Islet of Langerhans (tissue), 1 donor: ENCODE data around the gene PKNOX1.
"Not testable (repeated sequence)": the region's sequence is repeated elsewhere in the genome, so short reads cannot be mapped to it uniquely, and the experiment has no call there.

ENCODE experiments used
- FAIRE-seq: peaks from one replicate; lab custom pipeline; 2011; peaks lifted over from hg19 to GRCh38; lab: Jason Lieb, UNC

The PKNOX1 gene

DNA sequence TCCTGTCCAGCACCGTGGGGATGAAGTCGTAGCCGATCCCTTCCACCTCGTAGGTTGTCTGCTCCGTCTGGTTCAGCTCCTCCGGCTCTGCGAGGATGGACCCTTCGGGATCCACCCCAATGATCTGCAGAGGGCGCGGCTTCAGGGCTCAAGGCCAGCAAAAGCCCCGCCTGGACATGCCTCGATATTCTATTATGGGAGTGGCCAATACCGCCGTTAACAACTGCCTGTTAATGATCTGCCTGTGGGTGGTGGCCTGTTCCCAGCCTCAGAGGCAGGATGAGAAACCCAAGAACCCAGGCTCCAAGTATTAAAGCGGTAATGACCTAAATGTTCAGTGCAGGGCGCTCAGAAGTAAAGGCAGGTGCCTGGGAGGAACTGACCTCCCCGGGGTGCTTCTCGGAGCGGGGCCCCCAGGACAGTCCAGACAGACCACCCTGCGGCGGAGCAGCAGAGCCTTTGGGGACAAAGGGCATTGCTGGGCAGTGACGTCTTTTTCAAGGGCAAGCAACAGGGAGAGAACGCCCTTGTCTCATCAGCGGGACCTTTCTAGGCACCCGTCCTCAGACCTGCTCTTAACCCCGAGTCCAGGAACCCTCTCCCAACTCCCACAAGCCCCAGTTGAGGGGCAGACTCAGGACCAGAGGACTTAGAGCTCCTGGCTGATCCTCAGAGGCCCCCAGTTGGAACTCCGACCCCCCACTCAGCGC is 88.7 kb downstream of the PKNOX1 start:
- not testable (repeated sequence) for FAIRE-seq

DNA sequence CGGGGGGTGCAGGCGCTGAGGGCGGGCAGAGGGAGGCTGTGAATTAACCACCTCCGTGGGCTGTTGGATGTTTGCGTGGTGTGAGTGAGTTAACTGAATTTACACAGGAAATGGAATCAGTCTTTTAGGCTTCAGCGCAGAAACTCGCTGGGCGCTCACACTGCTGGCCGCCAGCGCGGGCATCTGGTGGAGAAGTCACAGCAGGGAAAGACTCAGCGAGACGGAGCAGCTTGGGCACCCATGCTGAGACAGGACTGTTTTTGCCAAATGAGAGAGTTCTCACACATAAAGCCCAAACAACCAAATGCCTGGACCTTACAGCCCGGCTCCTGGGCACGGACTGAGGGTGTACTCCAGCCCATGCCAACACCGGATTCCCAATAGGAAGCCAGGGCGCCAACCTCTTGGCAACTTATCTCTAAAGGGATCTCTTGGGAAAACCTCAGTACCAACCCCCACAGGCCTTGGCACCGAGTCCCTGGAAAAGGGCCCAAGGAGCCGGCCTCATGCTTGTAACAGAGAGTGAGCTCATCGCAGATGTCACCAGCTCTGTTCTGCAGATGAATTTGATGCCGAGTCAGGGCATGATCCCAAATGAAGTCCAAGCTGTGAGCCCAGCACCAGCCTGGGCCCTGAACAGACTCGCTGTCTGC is 90.0 kb downstream of the PKNOX1 start:
- FAIRE-seq: not testable (repeated sequence)

GRCh38 chr21:43065991-43066390 is 91.6 kb downstream of the PKNOX1 start:
- FAIRE-seq: not testable (repeated sequence)

DNA sequence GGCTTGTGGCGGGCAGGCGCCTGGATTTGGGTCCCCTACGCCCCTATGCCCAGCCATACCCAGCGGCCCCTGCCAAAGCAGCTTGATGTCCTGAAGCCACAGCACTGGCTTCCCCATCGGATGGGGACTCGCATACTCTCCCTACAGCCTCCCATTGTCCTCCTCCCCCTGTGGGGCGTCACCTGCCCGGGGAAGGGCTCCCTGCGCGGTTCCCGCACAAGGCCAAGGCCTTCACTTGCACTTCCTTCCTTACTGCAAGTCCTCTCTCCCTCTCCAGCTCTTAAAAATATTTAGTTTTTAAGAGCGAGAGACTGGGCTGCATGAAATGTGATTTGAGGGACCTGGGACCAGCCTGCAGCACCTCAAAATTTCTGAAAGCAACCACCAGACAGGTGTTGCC is 92.3 kb downstream of the PKNOX1 start:
- not testable (repeated sequence) for FAIRE-seq

- FAIRE-seq: not testable (repeated sequence)
These were observed 93.7 kb downstream of the PKNOX1 start for GRCh38 chr21:43068065-43068464.

GRCh38 chr21:43069682-43070081 is 95.3 kb downstream of the PKNOX1 start:
- FAIRE-seq: not testable (repeated sequence)

GRCh38 chr21:43072742-43073141 is 98.4 kb downstream of the PKNOX1 start:
- FAIRE-seq: not testable (repeated sequence)

DNA sequence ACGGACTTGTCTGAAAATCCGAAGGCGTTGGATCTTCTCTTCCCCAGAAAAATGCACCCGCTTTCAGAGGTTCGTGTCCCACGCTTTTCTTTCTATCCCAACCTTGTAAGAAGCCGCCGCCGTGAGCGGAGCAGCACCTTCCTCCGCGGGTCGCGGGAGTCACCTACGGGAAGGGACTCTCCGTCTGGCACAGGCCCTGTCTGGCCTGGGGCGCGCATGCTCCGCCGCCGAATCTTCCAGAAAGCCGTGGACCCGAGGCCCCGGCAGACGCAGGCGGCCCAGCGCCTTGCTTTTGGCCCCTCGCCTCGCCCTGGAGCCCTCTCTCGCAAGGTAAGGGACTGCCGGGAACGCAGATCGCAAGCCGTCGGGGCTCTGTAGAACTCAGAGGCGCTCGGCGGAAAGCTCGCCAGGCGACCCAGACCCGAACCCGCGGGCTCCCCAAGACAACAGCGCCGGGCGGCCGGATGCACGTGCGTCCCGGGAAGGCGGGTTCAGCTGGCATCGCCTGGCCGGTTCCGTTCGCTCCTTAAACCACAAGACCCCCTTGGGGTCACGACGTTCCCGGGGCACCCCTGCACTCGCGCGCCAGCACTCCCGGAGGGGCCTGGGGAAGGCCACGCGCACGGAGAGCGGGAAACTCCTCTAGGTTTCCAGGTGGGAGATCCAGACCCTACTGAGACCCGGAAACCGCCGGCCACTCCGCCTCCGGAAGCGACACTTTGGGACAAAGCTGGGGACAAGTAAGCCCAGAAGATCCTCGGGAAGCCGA is 100.2 kb downstream of the PKNOX1 start:
- FAIRE-seq: not testable (repeated sequence)

- FAIRE-seq: not testable (repeated sequence)
These were observed 101.0 kb downstream of the PKNOX1 start, which contains the start of gene CBS for GRCh38 chr21:43075170-43076022. TSS of gene CBS (minus strand) at chr21:43075835. CDS start at chr21:43072193, 3,642 bp downstream.

GRCh38 chr21:43076023-43076637 is 101.8 kb downstream of the PKNOX1 start:
- not testable (repeated sequence) for FAIRE-seq

GRCh38 chr21:43076643-43077042 is 102.3 kb downstream of the PKNOX1 start:
- not testable (repeated sequence) for FAIRE-seq

DNA sequence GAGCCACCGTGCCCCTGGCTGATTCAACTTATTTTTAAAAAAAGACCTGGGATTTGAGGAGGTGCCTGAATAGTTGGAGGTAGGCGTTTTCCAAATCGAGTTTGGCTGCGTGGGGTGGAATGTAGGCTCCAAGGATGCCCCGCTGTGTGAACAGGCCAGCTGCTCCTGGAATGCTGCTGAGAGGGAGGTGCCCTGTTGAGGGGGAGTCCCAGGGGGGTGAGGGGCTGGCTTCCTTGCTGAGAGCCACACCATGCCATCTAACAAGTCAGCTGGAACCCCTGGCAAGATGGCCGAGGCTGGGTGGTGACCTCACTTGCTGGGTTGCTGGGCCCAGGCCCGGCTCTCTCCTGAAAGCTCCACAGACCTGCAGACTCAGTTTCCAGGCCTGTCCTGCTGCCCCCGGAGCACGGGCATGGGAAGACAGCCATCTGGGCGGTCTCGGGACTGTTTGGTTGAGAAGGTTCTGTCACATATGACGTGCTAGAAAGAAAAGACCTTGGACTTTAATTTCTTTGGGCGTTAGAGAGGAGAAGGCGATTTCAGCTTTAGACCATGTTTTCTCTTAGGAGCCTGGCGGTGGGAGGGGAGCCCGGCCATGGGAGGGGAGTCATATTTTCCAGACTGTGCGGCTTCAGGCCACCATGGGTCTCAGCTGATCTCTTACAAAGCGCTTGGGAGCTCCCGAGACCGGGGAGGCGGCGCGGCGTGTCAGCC is 108.4 kb downstream of the PKNOX1 start:
- FAIRE-seq: not testable (repeated sequence)
